Pancreas (tissue), 10 donors: ENCODE data around the gene GBX2. TPM values are rescaled to one million over a fixed set of nuclear protein-coding genes. Genes with fewer than 3 reads are reported as not detected.

Experiments used
- ATAC-seq, 4 donors: fragments of 200-7000 bp; cut with Tn5 transposase; one replicate each; pipeline versions ENCODE4 v1.8.0 to v1.9.1; 2020; ENCODE audit warnings: mild to moderate bottlenecking in 4 of 4, moderate library complexity in 4 of 4
- DNase-seq, 6 donors: peaks; one replicate each; pipeline ENCODE4 v3.0.0-alpha.2; 2020
- FAIRE-seq: peaks from 2 replicates; lab custom pipeline; 2012; peaks lifted over from hg19 to GRCh38; lab: Jason Lieb, UNC
- H3K27ac ChIP-seq, 4 donors: fragments of 200-600 bp; sonication (generic); 1 replicate in 3 of 4; 2 replicates in 1 of 4; pipeline versions ENCODE4 v1.5.0 to v1.8.0; 2020
- H3K27me3 ChIP-seq, 4 donors: fragments of 200-600 bp; one replicate each; pipeline ENCODE4 v1.8.0; 2021
- H3K36me3 ChIP-seq, 3 donors: fragments of 200-600 bp; sonication (generic) in 1 of 3; one replicate each; pipeline versions ENCODE4 v1.5.0 to v1.8.0; 2020 to 2021
- H3K4me1 ChIP-seq, 3 donors: fragments of 200-600 bp; one replicate each; pipeline ENCODE4 v1.8.0; 2021
- H3K4me3 ChIP-seq, 4 donors: fragments of 200-600 bp; sonication (generic) in 2 of 4; one replicate each; pipeline versions ENCODE4 v1.5.0 to v1.8.0; 2020 to 2021
- H3K9me3 ChIP-seq, 4 donors: fragments of 200-600 bp; one replicate each; pipeline ENCODE4 v1.8.0; 2021
- CTCF ChIP-seq, 4 donors: fragments of 200-600 bp; sonication (generic) in 3 of 4; IDR thresholded peaks; one replicate each; pipeline versions ENCODE4 v1.5.0 to v1.8.0; 2021; ENCODE audit warnings: antibody characterized with exemption in 4 of 4
- WGBS, 2 donors: extraction: QIAGEN DNeasy Blood & Tissue Kit; methylation state at CpG; one replicate each; pipeline ENCODE4 v1.1.7; 2013; 5-methylcytosine and 5-hydroxymethylcytosine counted together
- intact Hi-C, 3 donors: fragments of 100-400 bp; cut with DNase I; formaldehyde crosslinking; loops; one replicate each; pipeline versions ENCODE4 v1.11.1 to v1.14.2; 2022
- polyA plus RNA-seq, 2 donors: library from polyadenylated mRNA; stranded (reverse); fragments of 200-250 nt; gene quantifications; one replicate each; pipeline ENCODE4 v1.2.3, GENCODE V29; 2013
- total RNA-seq, 6 donors: library from RNA; stranded (reverse); fragmentation: NEBNext Ultra II Directional in 4 of 6; extraction: Animal tissue kit (Norgen Biotek cat#: 25700) in 4 of 6; gene quantifications; one replicate each; pipeline versions ENCODE4 v1.2.1 to v1.2.4, GENCODE V29; 2021 to 2023
- donor health status: healthy with polysubstance abuse.
- donor health status: DM: no; HTN: no; CAD: no; lungs with moderate emphysema.
- donor health status: DM: no; HTN: no; CAD: no.
- donor health status: control.
- donor health status: control.
- donor health status: Bipolar disorder and iron deficiency.
- donor health status: DM: yes; HTN: yes; CAD: no.
- donor health status: DM: no; HTN: no; CAD: no.
- donor health status: DM: no; HTN: no; CAD: no.
- donor health status: DM: yes; HTN: yes; CAD: no.

Gene GBX2
- total and polyA plus RNA-seq, 8 donors, result not detected

- H3K9me3 ChIP-seq, result no peaks in the 10 kb centered on the region
- H3K36me3 ChIP-seq, result no peaks in the 10 kb centered on the region
- DNase-seq (peak in 1 of 6 donors; percentile 71), ATAC-seq (peak; percentile 22 to 62 (median 37)), FAIRE-seq (no peak)
- H3K27ac ChIP-seq, result no peak overlapping the region
- WGBS, 2 donors, result 2% methylated on average over 87 to 112 of the region's 112 CpGs
- TF ChIP-seq CTCF (IDR thresholded peaks at IDR 0.05), result no peak
- H3K27me3 ChIP-seq, result peaks cover 10 to 69% (median 27%) of the 10 kb centered on the region in 4 donors
- peaks cover 4 to 21% (median 15%) of the 10 kb centered on the region in 3 donors for H3K4me1 ChIP-seq
- peak overlapping the region; percentile 12 to 39 (median 20) for H3K4me3 ChIP-seq
- intact Hi-C loops, result no loop called here
Observed at GRCh38 chr2:236167297-236168109, 683 bp downstream of the GBX2 start.

- intact Hi-C loops, result no loop called here
- Histone ChIP-seq H3K9me3 (no peaks in the 10 kb centered on the region), H3K27ac (no peak overlapping the region), H3K27me3 (peaks cover 10 to 65% (median 27%) of the 10 kb centered on the region in 4 donors), H3K4me1 (peaks cover 4 to 21% (median 15%) of the 10 kb centered on the region in 3 donors), H3K36me3 (no peaks in the 10 kb centered on the region), H3K4me3 (peak overlapping the region in 3 of 4 donors; percentile 12 to 39 (median 29))
- DNase-seq, result peak in 1 of 6 donors; percentile 74
- TF ChIP-seq CTCF (IDR thresholded peaks at IDR 0.05), result no peak
- ATAC-seq, result no peak
- WGBS, 2 donors, result 5% methylated on average over 28 to 29 of the region's 29 CpGs
- no peak for FAIRE-seq
Observed at GRCh38 chr2:236166796-236167296, 1.3 kb downstream of the GBX2 start.

GRCh38 chr2:236165842-236166795 is 2.1 kb downstream of the GBX2 start:
- Histone ChIP-seq H3K4me3 (peak overlapping the region in 2 of 4 donors; percentile 17 to 39), H3K27me3 (peaks cover 10 to 65% (median 25%) of the 10 kb centered on the region in 4 donors), H3K27ac (no peak overlapping the region), H3K9me3 (no peaks in the 10 kb centered on the region), H3K4me1 (peaks cover 4 to 21% (median 15%) of the 10 kb centered on the region in 3 donors), H3K36me3 (no peaks in the 10 kb centered on the region)
- ATAC-seq (peak in 1 of 4 donors; percentile 24), FAIRE-seq (no peak), DNase-seq (peak in 1 of 6 donors; percentile 64)
- no peak for TF ChIP-seq CTCF (IDR thresholded peaks at IDR 0.05)
- 5 to 6% methylated on average over 45 to 58 of the region's 58 CpGs for WGBS, 2 donors
- intact Hi-C loops, result no loop called here

DNA sequence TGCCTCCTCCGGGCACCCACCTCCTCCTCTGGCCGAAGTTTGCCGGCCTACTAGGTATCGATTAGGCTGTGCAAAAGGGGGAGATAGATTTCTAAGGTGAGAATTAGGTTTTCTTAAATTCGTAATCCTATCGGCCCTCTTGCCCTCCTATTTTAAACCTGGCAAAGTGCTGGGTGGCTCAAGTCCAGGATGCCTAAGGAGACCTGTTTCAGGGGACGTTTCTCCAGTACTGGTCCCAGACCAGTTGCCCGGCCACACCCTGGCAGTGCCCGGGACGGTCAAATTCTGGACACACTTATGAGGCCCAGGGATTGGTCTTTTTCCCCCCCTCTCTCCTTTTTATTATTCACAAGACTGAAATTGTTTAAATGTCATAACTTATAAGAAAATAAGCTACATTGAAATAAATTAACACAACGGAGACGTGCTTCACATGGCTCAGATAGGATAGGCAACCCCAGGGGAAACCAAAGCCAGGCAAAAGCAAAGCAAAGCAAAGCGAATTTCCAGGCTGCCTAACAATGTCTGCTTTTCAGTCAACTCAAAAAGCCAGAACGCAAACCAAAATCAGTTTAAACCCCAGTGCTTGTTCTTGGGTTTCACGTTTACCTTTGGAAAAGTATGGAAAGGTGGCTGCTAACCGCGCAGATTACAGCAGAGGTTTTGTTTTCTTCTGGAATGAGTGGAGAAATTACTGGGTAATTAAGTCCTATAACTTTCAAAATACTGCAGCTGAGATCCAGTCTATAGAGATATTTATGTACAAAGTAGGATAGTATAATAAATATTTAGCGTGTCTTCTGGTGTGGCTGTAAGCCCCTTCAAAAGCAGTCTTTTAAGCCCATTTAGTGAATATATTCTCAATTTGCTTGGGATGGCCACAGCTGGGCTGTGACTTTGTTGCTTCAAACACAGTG is 3.0 kb downstream of the GBX2 start:
- no peaks in the 10 kb centered on the region for H3K36me3 ChIP-seq
- no peak for ATAC-seq
- H3K4me3 ChIP-seq, result no peak overlapping the region
- H3K4me1 ChIP-seq, result peaks cover 4 to 21% (median 15%) of the 10 kb centered on the region in 3 donors
- H3K9me3 ChIP-seq, result no peaks in the 10 kb centered on the region
- DNase-seq, result no peak
- H3K27ac ChIP-seq, result no peak overlapping the region
- 22 to 23% methylated on average over 18 of the region's 18 CpGs for WGBS, 2 donors
- intact Hi-C loops, result no loop called here
- peaks cover 10 to 58% (median 24%) of the 10 kb centered on the region in 4 donors for H3K27me3 ChIP-seq
- FAIRE-seq, result no peak
- TF ChIP-seq CTCF (IDR thresholded peaks at IDR 0.05), result no peak
